Prostate gland (tissue), 2 donors: ENCODE results near the gene RRP8.

ENCODE experiments used
- CTCF ChIP-seq, 4 experiments: fragments of 200-600 bp in 2 of 4; fragments of 450-650 bp in 2 of 4; sonication (generic) in 2 of 4; IDR thresholded peaks; 1 replicate in 3 of 4; 2 replicates in 1 of 4; pipeline ENCODE4 v1.5.1; 2016 to 2019; ENCODE audit warnings: antibody characterized with exemption in 4 of 4, mild to moderate bottlenecking in 2 of 4, moderate library complexity in 2 of 4
- POLR2A ChIP-seq: fragments of 450-650 bp; IDR thresholded peaks from one replicate; pipeline ENCODE4 v1.6.1; 2016; ENCODE audit warnings: antibody characterized with exemption, mild to moderate bottlenecking
- POLR2AphosphoS5 ChIP-seq: sonication (generic); formaldehyde crosslinking; IDR thresholded peaks from one replicate; pipeline ENCODE4 v1.6.1; 2017; ENCODE audit warnings: antibody characterized with exemption

- no peak for TF ChIP-seq CTCF (IDR thresholded peaks at IDR 0.05)
- TF ChIP-seq POLR2A: no peak
- TF ChIP-seq POLR2AphosphoS5: no peak
Observed at GRCh38 chr11:6634534-6634933, 31.1 kb upstream of the RRP8 start.
